Central memory CD8-positive, alpha-beta T cell (primary cell): ENCODE results near the gene NOS1AP.

Source experiments
- ATAC-seq: fragments of 150-1000 bp; cut with Tn5 transposase; replicated peaks from 2 replicates; pipeline ENCODE4 v1.10.0; 2022; ENCODE audit warnings: mild to moderate bottlenecking, moderate FRiP score, moderate number of reproducible peaks; ENCODE audit not compliant: poor library complexity, severe bottlenecking; ENCODE audit errors: extremely low read depth
- DNase-seq, 2 donors: peaks; one replicate each; pipeline ENCODE4 v3.0.0; 2021; ENCODE audit warnings: low spot score in 2 of 2
- H3K27ac Mint-ChIP-seq: one replicate; pipeline ENCODE4 v1.8.0; 2022; ENCODE audit warnings: low read depth, mild to moderate bottlenecking, moderate library complexity, mixed read lengths
- H3K27me3 Mint-ChIP-seq: one replicate; pipeline ENCODE4 v1.8.0; 2022; ENCODE audit warnings: mixed read lengths
- H3K36me3 Mint-ChIP-seq: one replicate; pipeline ENCODE4 v1.8.0; 2022; ENCODE audit warnings: mild to moderate bottlenecking, moderate library complexity, mixed read lengths; ENCODE audit not compliant: insufficient read depth
- H3K4me1 Mint-ChIP-seq: one replicate; pipeline ENCODE4 v1.8.0; 2022; ENCODE audit warnings: mixed read lengths
- H3K4me3 Mint-ChIP-seq: one replicate; pipeline ENCODE4 v1.8.0; 2022; ENCODE audit warnings: mild to moderate bottlenecking, moderate library complexity, mixed read lengths
- H3K9me3 Mint-ChIP-seq: one replicate; pipeline ENCODE4 v1.8.0; 2022; ENCODE audit warnings: mixed read lengths

Gene NOS1AP

GRCh38 chr1:162187687-162188276 is 118.3 kb downstream of the NOS1AP start:
- DNase-seq (no peak), ATAC-seq (no peak)
- H3K27ac Mint-ChIP-seq = no peak overlapping the region
- peaks cover 14% of the 10 kb centered on the region for H3K27me3 Mint-ChIP-seq
- H3K9me3 Mint-ChIP-seq = peaks cover 5% of the 10 kb centered on the region
- H3K4me1 Mint-ChIP-seq = no peaks in the 10 kb centered on the region
- peaks cover 2% of the 10 kb centered on the region for H3K36me3 Mint-ChIP-seq
- no peak overlapping the region for H3K4me3 Mint-ChIP-seq

- no peak for DNase-seq
- H3K4me1 Mint-ChIP-seq = no peaks in the 10 kb centered on the region
- H3K4me3 Mint-ChIP-seq = no peak overlapping the region
- H3K9me3 Mint-ChIP-seq = peaks cover 5% of the 10 kb centered on the region
- H3K36me3 Mint-ChIP-seq = peaks cover 2% of the 10 kb centered on the region
- no peak overlapping the region for H3K27ac Mint-ChIP-seq
- peaks cover 3% of the 10 kb centered on the region for H3K27me3 Mint-ChIP-seq
- no peak for ATAC-seq
These were observed 119.9 kb downstream of the NOS1AP start for GRCh38 chr1:162189345-162189744.

GRCh38 chr1:162191396-162192305 is 122.2 kb downstream of the NOS1AP start:
- Mint-ChIP-seq H3K36me3 (peaks cover 2% of the 10 kb centered on the region), H3K4me1 (no peaks in the 10 kb centered on the region), H3K9me3 (no peaks in the 10 kb centered on the region), H3K4me3 (no peak overlapping the region), H3K27ac (no peak overlapping the region), H3K27me3 (peaks cover 17% of the 10 kb centered on the region)
- DNase-seq = no peak
- no peak for ATAC-seq

- no peaks in the 10 kb centered on the region for H3K9me3 Mint-ChIP-seq
- H3K4me1 Mint-ChIP-seq = no peaks in the 10 kb centered on the region
- peaks cover 20% of the 10 kb centered on the region for H3K27me3 Mint-ChIP-seq
- ATAC-seq (no peak), DNase-seq (no peak)
- no peak overlapping the region for H3K4me3 Mint-ChIP-seq
- H3K36me3 Mint-ChIP-seq = no peaks in the 10 kb centered on the region
- H3K27ac Mint-ChIP-seq = no peak overlapping the region
These were observed 122.8 kb downstream of the NOS1AP start for GRCh38 chr1:162192306-162192678.

GRCh38 chr1:162192763-162193162 is 123.3 kb downstream of the NOS1AP start:
- DNase-seq (no peak), ATAC-seq (no peak)
- H3K27ac Mint-ChIP-seq = no peak overlapping the region
- H3K4me3 Mint-ChIP-seq = no peak overlapping the region
- no peaks in the 10 kb centered on the region for H3K36me3 Mint-ChIP-seq
- no peaks in the 10 kb centered on the region for H3K4me1 Mint-ChIP-seq
- peaks cover 24% of the 10 kb centered on the region for H3K27me3 Mint-ChIP-seq
- H3K9me3 Mint-ChIP-seq = no peaks in the 10 kb centered on the region

- H3K4me1 Mint-ChIP-seq = no peaks in the 10 kb centered on the region
- peaks cover 29% of the 10 kb centered on the region for H3K27me3 Mint-ChIP-seq
- DNase-seq = no peak
- H3K4me3 Mint-ChIP-seq = no peak overlapping the region
- no peak for ATAC-seq
- H3K27ac Mint-ChIP-seq = no peak overlapping the region
- H3K9me3 Mint-ChIP-seq = no peaks in the 10 kb centered on the region
- no peaks in the 10 kb centered on the region for H3K36me3 Mint-ChIP-seq
These were observed 123.7 kb downstream of the NOS1AP start for GRCh38 chr1:162193221-162193620.

GRCh38 chr1:162193815-162194214 is 124.3 kb downstream of the NOS1AP start:
- Mint-ChIP-seq H3K9me3 (no peaks in the 10 kb centered on the region), H3K4me1 (no peaks in the 10 kb centered on the region), H3K27me3 (peaks cover 30% of the 10 kb centered on the region), H3K4me3 (no peak overlapping the region), H3K36me3 (no peaks in the 10 kb centered on the region), H3K27ac (no peak overlapping the region)
- DNase-seq (no peak), ATAC-seq (no peak)

- Mint-ChIP-seq H3K36me3 (no peaks in the 10 kb centered on the region), H3K4me3 (no peak overlapping the region)
These were observed 126.1 kb downstream of the NOS1AP start for GRCh38 chr1:162195567-162195966.

GRCh38 chr1:162196387-162196786 is 126.9 kb downstream of the NOS1AP start:
- DNase-seq = no peak
- Mint-ChIP-seq H3K4me3 (no peak overlapping the region), H3K9me3 (no peaks in the 10 kb centered on the region), H3K36me3 (no peaks in the 10 kb centered on the region), H3K4me1 (no peaks in the 10 kb centered on the region), H3K27ac (no peak overlapping the region), H3K27me3 (peaks cover 52% of the 10 kb centered on the region)
- no peak for ATAC-seq

More at GRCh38 chr1:162195567-162195966, 126.1 kb downstream of the NOS1AP start:
- Mint-ChIP-seq H3K27ac (no peak overlapping the region), H3K27me3 (peaks cover 44% of the 10 kb centered on the region), H3K4me1 (no peaks in the 10 kb centered on the region), H3K9me3 (no peaks in the 10 kb centered on the region)
- ATAC-seq = no peak
- DNase-seq = no peak

GRCh38 chr1:162197041-162197531 is 127.6 kb downstream of the NOS1AP start:
- H3K9me3 Mint-ChIP-seq = no peaks in the 10 kb centered on the region
- H3K36me3 Mint-ChIP-seq = no peaks in the 10 kb centered on the region
- H3K27ac Mint-ChIP-seq = no peak overlapping the region
- peaks cover 59% of the 10 kb centered on the region for H3K27me3 Mint-ChIP-seq
- DNase-seq (no peak), ATAC-seq (no peak)
- H3K4me3 Mint-ChIP-seq = no peak overlapping the region
- no peaks in the 10 kb centered on the region for H3K4me1 Mint-ChIP-seq

GRCh38 chr1:162197615-162198421 is 128.3 kb downstream of the NOS1AP start:
- Mint-ChIP-seq H3K9me3 (no peaks in the 10 kb centered on the region), H3K36me3 (no peaks in the 10 kb centered on the region), H3K4me3 (no peak overlapping the region), H3K4me1 (no peaks in the 10 kb centered on the region), H3K27ac (no peak overlapping the region), H3K27me3 (peaks cover 61% of the 10 kb centered on the region)
- no peak for ATAC-seq
- no peak for DNase-seq

GRCh38 chr1:162200096-162200847 is 130.8 kb downstream of the NOS1AP start:
- H3K9me3 Mint-ChIP-seq = no peaks in the 10 kb centered on the region
- DNase-seq = no peak
- H3K27me3 Mint-ChIP-seq = peaks cover 80% of the 10 kb centered on the region
- H3K36me3 Mint-ChIP-seq = no peaks in the 10 kb centered on the region
- ATAC-seq = no peak
- H3K4me3 Mint-ChIP-seq = no peak overlapping the region
- H3K27ac Mint-ChIP-seq = no peak overlapping the region
- no peaks in the 10 kb centered on the region for H3K4me1 Mint-ChIP-seq
